ENCODE data around the gene DAO.

The DAO gene

DNA sequence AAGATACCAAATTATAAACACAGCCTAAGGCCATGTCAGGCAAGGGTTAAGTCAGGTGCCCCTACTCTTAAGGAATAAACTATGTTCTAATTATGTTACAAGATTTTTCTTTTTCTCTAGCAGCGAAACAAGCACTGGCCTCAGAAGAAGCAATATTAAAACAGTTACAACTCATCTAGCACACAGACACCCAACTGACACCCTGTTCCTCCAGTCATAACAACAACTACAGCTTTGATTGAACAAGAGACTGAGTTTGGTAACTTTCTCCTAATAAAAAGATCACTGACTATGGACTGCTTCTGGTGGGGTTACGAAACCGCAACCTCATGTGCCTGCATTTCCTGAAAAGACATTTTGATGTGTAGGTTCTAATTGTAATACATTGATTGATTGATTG, 3.3 kb upstream of the DAO start:
- no peak for DNase-seq

DNA sequence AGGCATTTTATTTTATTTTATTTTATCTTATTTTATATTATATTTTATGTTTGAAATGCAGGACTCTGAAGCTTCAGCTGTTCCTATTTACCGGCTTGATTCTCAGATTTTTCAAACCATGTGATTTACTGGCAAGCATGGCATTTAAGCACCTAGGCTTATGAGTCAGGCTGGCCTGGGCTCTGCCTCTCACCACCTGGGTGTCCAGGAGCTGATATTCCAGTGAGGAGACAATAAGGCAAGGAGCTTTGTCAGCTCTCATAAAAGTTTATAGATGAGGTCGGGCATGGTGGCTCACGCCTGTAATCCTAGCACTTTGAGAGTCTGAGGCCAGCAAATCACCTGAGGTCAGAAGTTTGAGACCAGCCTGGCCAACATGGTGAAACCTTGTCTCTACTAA, 2.1 kb downstream of the DAO start:
- no peak for DNase-seq

DNA sequence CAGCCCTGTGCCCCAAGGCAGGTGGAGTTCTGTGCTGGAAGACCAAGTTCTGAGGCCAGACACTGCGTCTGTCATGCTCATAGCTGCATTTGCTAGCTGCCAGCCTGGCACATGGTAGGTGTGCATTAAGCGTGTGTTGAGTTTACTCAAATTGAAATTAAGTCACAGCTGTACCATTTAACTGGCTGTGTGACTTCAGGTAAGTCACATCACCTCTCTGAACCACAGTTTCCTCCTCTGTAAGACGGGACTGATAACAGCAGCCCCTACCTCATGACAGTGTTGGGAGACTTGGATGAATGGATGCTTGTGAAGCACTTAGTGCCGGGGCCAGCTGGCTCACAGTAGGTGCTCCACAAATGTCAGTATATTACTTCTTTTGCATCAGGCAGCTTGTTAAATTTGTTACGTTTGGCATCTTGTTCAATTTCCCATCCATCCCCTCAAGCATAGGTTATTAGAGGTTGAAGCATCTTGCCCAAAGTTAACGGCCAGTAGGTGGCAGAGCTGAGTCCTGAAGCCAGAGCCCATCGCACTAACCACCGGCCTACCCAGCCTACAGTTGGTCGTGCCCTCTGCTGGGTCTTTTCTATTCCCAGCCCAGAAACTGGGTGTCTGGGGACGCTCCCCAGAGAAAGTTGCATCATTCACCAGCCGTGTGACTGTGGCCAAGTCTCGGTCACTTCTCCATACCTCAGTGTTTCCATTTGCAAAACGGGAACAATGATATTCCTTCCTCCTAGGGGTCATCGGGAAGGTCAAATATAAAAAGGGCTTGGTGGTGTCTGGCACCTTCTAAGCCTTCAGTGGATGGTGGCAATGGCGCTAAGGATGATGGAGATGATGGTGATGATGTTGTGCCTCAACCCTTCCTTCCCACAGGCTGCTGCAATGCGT, 4.5 kb downstream of the DAO start:
- peak; percentile 2 for DNase-seq

DNA sequence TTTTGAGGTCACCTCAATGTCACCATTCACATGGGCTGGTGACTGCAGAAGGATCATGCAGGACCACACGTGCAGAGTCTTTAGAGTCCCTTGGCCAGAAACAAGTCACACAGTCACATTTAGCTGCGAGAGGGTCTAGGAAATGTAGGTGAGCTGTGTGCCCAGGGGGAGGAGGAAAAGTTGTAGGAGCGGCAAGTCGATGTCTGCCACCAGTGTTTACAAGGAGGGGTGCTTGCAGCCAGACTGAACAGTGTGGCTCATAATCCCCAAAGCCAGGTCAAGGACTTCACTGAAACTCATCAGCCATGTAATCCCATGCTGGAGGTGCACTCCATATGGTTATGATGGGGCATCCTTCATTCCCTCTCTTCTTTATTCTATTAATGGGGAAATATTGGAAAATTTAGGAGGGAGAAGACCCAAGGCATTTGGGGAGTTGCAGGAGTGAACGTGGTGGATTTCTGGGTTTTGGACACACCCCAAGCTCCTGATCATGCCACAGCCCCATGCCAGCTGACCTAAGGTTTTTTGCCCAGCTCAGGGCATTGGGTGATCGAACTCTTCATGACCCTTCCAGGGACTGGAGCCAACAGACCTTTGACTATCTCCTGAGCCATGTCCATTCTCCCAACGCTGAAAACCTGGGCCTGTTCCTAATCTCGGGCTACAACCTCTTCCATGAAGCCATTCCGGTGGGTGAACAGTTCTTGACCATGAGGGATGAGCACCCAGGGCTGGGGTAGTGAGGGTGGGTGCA, 7.2 kb downstream of the DAO start:
- DNase-seq, result no peak

DNA sequence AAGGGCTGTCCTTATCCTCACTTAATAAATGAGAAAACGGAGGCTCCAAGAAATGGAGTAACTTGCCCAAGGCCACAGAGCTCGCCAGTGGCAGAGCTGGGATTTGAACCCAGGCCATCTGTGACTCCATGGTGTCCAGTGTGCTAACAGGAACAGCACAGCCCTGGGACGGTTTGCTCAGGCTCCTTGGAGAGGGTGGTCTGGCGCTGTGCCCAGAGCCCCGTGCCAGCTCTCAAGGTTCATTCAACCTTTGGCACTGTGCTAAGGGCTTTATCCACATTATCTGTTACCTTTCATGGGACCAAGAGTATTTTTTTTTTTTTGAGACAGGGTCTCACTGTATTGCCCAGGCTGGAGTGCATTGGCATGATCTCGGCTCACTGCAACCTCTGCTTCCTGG, 8.1 kb downstream of the DAO start:
- no peak for DNase-seq

DNA sequence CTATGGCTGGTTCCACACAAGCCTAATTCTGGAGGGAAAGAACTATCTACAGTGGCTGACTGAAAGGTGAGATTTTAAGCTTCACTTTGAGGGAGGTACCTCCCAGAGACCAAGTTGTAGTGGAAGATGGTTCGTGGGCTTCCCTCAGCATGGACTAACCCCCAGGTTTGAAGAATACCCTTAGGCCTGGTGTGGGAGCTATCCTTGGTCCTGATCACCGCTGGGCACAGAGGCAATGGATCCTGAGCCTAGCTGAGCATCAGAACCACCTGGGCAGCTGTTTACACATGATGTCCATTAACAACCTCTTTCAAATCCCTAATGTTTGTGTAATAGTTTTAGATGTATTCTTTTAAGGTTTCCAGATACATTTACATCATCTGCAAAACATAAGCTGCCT, 10.3 kb downstream of the DAO start:
- no peak for DNase-seq

DNA sequence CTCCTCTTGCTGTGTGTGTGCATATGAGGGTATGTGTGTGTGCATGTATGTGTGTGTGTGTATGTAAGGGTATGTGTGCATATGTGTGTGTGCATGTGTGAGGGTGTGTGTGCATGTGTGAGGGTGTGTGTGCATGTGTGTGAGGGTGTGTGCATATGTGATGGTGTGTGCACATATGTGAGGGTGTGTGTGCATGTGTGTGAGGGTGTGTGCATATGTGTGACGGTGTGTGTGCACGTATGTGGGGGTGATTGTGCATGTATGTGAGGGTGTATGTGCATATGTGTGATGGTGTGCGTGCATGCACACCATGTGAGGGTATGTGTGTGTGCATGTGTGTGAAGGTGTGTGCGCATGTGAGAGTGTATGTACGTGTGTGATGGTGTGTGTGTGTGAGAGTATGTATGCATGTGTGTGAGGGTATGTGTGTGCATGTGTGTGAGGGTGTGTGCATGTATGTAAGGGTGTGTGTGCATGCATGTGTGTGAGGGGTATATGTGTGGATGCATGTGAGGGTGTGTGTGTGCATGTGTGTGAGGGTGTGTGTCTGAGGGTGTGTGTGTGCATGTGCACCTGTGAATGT, 15.4 kb downstream of the DAO start:
- DNase-seq, result no peak

DNA sequence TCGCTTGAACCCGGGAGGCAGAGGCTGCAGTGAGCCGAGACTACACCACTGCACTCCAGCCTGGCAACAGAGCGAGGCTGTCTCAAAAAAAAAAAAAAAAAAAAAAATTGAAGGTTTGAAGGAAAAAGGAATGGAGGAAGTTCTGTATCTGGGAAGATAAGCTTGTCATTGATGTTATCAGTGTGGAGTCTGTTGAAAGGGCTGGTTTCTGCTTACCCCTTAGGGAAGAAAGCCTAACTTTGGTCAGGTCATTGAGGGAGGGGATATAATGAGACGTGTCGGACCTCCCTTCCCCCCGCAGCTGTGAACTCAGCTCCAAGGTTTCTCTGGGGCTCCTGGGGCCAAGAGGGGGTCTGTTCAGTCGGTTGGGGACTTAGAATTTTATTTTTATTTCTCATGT, 16.4 kb downstream of the DAO start:
- no peak for DNase-seq

DNA sequence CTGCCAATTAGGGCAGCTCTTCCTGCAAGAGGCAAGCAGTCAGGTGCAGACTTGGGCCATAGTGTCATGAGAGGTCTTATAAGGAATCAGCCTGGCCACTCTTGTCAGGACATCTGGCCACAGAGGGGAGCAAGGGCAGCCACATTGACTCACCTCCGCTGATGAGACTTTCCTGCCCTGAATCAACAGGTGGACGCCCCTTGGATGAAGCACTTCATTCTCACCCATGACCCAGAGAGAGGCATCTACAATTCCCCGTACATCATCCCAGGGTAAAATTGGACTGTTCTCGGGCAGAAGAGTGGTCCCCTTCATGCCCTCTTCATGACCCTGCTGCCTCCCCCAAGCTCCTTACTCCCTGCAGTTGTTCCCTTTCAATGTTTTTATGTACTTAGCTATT, 16.9 kb downstream of the DAO start:
- DNase-seq, result no peak

DNA sequence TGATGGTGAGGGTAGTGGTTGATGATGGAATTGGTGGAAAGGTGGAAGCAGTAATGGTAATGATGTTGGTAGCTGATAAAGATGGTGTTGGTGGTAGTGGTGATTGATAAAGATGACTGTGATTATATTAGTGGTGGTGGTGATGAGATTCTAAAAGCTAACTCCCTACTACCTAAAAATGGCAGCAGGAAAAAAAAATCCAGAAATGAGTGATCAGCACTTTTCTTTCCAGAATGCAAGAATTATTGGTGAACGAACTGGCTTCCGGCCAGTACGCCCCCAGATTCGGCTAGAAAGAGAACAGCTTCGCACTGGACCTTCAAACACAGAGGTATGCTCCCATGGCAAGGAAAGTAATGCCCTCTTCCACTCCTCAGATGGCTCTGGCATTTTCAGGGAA, 19.3 kb downstream of the DAO start:
- DNase-seq, result no peak

DNA sequence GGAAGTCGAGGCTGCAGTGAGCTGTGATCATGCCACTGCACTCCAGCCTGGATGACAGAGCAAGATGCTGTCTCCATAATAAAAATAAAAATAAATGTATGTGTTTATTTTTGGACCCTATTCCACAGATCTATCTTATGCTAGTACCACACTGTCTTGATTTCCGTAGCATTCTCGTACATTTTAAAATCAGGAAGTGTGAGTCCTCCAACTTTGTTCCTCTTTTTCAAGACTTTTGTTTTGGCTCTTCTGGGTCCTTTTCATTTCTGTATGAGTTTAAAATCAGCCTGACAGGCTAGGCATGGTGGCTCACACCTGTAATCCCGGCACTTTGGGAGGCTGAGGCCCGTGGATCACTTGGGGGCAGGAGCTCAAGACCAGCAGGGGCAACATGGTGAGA, 25.8 kb downstream of the DAO start:
- no peak for DNase-seq

DNA sequence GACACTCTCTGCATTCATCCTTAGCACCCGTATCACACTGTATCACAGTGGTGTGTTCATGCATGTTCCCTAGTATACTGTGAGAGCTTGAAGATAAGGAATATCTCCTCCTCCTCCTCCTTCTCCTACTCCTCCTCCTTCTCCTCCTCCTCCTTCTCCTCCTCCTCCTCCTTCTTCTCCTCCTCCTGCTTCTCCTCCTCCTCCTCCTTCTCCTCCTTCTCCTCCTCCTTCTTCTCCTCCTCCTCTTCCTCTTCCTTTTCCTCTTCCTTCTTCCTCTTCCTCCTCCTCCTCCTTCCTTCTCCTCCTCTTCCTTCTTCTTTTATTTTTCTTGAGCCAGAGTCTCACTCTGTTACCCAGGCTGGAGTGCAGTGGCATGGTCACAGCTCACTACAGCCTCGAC, 27.1 kb downstream of the DAO start:
- DNase-seq, result no peak

DNA sequence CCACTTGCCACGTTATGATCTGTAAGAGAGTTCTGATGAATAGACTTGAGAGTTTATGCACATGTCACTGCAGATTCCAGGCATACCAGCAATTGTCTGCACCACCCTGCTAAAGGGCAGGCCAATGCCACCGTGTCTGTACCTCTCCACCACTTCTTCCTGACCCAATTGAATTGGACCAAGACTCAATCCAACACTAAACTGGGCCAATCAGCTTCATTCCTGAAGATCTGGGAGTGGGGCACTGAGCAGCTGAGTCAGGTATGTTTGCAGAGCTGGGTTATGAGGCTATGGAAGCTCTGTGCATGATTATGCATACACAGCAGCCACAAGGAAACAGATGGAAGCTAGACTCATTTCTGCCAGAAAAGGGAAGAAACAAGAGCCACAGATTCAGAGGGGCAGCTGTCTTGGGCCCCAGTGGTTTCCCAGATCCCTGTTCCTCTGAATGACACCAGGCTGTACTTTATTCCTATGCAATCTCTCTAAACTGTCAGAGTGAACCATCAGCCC, 28.0 kb downstream of the DAO start:
- no peak for DNase-seq

DNA sequence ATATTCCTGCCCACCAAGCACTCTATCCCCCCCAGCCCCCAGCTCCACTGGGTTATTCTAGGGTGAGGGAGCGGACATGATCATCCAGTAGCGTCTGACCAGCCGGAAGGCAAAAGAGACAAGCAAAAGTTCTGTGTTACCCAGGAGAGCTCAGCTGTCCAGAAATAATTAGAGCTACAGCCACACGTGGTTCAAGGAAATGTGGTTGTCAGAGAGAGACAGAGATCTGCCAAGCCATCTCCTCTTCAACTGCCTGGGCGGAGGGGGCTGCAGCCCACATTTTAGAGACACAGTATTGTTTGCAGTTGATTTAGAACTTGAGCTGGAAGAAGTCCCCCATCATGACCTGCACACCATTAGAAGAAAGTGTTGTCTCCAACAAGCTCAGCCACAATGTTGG, 30.4 kb downstream of the DAO start:
- DNase-seq, result no peak

DNA sequence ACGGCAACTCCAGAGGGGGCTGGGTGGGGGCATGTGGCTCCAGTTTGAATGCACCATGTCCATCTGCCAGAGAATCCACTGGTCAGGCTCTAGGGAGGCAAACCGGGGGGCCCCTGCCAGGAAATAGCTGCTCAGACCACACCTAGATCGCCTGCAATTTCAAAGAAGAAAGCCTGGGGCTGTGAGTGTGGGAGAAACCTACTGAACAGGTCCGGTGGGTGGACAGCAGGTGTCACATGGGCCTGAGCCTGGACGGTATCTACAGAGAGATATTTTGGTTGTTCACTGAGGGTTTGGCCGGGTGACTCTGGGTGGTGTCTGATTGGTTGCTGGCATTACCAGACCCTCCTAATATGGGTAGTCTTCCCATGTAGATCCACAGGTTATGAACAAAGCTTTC, 32.0 kb downstream of the DAO start:
- DNase-seq, result no peak

DNA sequence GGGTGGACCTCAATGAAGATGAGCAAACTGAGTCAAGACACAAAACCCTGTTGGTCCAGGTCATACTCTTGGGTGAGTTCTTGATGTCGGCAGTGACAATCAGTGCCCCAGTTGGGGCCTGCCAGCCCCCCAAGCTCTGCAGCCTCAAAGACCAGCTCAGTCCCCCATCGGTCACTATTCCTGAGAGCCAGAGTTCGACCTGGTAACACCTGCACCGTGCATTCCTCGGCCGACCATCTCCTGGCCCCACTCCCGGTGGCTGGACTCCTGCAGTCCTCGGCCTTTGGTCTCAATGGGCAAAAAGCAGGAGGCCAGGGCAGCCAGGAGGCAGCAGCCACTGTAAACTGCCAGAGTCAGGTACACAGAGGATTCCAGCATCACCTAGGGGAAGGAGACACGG, 32.5 kb downstream of the DAO start:
- no peak for DNase-seq

DNA sequence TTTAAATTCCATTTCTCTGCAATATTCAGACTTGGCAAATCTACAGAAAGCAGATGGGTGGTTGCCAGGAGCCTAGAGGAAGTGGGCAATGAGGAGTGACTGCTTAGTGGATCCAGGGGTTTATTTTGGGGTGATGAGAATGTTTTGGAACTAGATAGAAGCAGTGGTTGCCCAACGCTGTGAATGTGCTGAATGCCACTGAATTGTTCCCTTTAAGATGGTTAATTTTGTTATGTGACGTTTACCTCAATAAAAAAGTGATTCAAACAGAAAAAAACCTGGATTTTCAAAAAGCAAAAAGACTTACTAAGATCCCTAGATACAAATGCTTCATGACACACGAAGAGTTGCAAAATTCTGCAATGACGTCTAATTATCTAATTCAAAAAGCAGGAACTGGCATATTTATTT, 34.2 kb downstream of the DAO start:
- DNase-seq, result no peak

DNA sequence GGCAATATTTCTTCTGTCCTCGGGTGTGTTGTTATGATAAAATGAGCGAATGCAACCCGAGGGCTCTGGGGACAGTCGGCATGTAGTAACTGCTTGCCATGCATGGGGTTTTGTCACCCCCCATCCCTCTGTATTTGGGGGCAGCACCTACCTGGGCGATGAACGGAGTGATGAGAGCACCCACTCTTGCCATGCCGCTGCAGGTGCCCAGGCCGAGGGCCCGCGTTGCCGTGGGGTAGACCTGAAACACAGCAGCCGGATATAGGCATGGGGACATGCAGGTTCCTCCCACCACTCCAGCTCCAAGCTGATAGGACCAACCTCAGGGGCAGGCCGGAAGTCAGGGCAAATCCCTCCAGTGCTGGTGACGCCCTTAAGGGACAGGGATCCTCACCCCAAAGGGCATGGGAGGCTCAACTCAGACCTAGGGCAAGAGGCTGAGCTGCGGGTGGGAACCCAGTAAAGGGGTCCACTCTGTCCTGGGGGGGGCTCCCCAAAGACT, 35.8 kb downstream of the DAO start:
- no peak for DNase-seq

DNA sequence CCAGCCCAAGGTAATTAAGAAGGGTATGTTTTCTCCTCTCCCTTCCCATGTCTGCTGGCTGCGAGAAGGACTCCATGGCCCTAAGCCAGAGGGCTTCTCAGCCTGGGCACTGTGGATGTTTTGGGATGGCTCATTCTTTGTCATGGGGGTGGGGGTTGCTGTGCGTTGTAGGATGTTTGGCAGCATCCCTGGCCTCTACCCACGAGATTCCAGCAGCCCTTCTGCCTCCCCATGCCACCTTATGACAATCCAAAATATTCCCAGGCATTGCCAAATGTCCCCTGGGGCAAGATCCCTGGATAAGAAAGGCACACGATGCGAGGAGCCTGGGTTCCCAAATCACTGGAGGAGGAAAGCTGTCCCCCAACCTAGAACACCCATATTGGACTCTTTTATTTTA, 36.4 kb downstream of the DAO start:
- no peak for DNase-seq

DNA sequence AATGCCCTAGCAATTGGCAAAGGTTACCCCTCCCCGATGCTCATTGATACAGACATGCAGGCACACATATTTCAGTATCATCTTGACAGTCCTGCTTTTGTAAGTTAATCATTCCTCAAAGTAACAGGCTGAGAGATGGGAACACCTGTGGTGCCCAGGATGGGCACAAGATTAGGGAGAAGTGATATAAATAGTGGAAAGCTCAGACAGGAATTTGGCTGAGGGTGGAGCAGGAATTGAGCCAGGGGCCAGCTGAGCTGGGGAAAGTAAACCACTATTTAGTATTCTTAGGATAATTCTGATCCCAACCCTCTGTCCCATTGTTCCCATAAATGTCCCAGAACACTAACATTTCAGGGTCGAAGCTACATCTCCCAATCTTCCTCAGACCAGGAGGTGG, 38.3 kb downstream of the DAO start:
- DNase-seq, result no peak

DNA sequence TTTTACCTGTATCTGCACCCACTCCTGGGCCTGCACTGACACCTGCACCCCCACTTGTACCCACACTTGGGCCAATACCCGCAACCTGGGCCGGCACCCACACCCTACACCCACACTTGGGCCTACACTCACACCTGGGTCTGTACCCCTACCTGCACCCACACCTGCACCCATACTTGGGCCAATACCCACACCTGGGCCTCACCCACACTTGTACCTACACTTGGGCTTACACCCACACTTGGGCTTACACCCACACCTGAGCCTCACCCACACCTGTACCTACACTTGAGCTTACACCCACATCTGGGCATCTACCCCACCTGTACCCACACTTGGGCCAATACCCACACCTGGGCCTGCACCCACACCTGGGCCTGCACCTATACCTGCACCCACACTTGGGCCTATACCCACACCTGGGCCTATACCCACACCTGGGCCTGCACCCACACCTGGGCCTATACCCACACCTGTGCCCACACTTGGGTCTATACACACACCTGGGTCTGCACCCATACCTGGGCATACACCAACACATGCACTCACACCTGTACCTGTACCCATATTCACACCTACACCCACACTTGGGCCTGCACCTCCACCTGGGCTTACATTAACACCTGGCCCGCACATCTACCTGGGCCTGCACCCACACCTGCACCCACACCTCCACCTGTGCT, 39.2 kb downstream of the DAO start:
- no peak for DNase-seq

DNA sequence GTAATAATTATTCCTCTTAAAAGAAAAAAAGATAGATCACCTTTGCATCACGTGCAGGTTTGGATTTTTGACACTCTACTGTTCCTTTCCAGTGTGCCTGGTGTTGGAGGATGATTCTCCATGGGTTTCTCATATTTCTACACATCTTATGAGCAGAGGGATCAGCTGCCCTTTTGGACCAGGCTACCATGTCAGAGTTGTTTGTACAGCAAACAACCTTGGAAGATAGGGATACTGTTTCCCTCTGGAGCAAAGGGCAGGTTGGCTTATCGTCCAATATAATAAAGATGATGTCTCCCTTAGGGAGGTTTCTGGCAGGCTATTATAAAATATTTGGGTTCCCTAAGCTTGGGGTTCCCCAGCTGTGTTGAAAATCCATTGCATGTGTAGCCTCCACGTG, 42.1 kb downstream of the DAO start:
- no peak for DNase-seq

DNA sequence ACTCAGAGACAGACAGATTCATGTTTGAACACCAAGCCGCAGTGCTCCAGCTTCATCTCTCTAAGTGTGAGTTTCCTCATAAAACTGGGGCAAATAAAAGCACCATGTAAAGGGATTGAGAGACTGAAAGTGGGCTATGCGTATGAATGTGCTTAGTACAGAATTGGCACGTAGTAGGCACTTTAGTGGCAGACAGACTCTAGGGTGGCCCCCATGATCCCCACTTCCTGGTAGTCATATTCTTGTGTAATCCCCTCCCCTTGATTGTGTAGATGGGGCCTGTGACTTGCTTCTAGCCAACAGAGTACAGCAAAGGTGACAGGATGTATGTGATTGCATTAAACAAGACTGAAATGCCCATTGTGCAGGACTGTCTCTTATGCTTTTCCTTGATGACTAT, 43.0 kb downstream of the DAO start:
- DNase-seq, result no peak

All from NCI-H774 (cell line).